Endothelial cell of umbilical vein (primary cell): ENCODE results near the gene LITAFD. TPM values are rescaled to one million over a fixed set of nuclear protein-coding genes. Genes with fewer than 3 reads are reported as not detected.

Source experiments
- BruUV-seq: library from RNA; stranded (reverse); fragments of 400-500 nt; replicated peaks from 2 replicates; lab custom pipeline; 2021; lab: Mats Ljungman, UMichigan
- CTCF ChIA-PET: fragments of 300-600, 350-600 bp; sonication (Branson Sonifier 250); formaldehyde crosslinking; loops from one replicate; lab custom pipeline; 2021; ENCODE audit warnings: antibody characterized with exemption, inconsistent platforms; lab: Charles Lee
- POLR2A ChIA-PET: fragments of 300-600, 350-600 bp; sonication (Branson Sonifier 250); formaldehyde crosslinking; loops from one replicate; lab custom pipeline; 2021; ENCODE audit warnings: antibody characterized with exemption, inconsistent platforms; lab: Charles Lee
- DNase-seq: peaks from one replicate; pipeline ENCODE4 v3.0.0-alpha.2; 2011; ENCODE audit warnings: low read depth, low spot score
- FAIRE-seq: peaks from 2 replicates; lab custom pipeline; 2011; peaks lifted over from hg19 to GRCh38; lab: Jason Lieb, UNC
- H2AFZ ChIP-seq: 2 replicates; pipeline ENCODE4 v1.6.0; 2012; ENCODE audit warnings: low read depth, low read length, control low read depth, inconsistent platforms
- H3K27ac ChIP-seq: 2 replicates; pipeline ENCODE4 v1.5.1; 2011; ENCODE audit warnings: low read depth, mild to moderate bottlenecking, control low read depth, low read length, moderate library complexity; ENCODE audit not compliant: insufficient read depth
- H3K27me3 ChIP-seq, 2 experiments: 2 replicates each; pipeline versions ENCODE4 v1.6.0 to v1.6.1; 2011; ENCODE audit warnings: low read length in 2 of 2, mixed read lengths in 1 of 2; ENCODE audit not compliant: control insufficient read depth in 2 of 2, insufficient read depth in 2 of 2
- H3K36me3 ChIP-seq, 2 experiments: 2 replicates in 1 of 2; 3 replicates in 1 of 2; pipeline ENCODE4 v1.5.1; 2011; ENCODE audit warnings: low read length in 2 of 2, mild to moderate bottlenecking in 1 of 2, moderate library complexity in 1 of 2; ENCODE audit not compliant: control insufficient read depth in 2 of 2, insufficient read depth in 2 of 2; ENCODE audit errors: extremely low read depth in 1 of 2
- H3K4me1 ChIP-seq: 3 replicates; pipeline ENCODE4 v1.5.1; 2011; ENCODE audit warnings: mild to moderate bottlenecking, low read length; ENCODE audit not compliant: control insufficient read depth, insufficient read depth; ENCODE audit errors: extremely low read depth
- H3K4me2 ChIP-seq: 2 replicates; pipeline ENCODE4 v1.6.1; 2011; ENCODE audit warnings: low read length, control low read depth, mixed read lengths; ENCODE audit not compliant: insufficient read depth
- H3K4me3 ChIP-seq, 3 experiments: fragments of 200-600 bp in 1 of 3; sonication (generic), shearing (Covaris generic) in 1 of 3; replicated peaks in 1 of 3; 2 replicates each; pipeline ENCODE4 v1.5.1; 2011 to 2016; ENCODE audit warnings: control low read depth in 3 of 3, low read length in 3 of 3, mild to moderate bottlenecking in 2 of 3, inconsistent platforms in 1 of 3, low read depth in 1 of 3, moderate library complexity in 1 of 3; ENCODE audit not compliant: insufficient read depth in 1 of 3
- H3K79me2 ChIP-seq: 2 replicates; pipeline ENCODE4 v1.6.0; 2012; ENCODE audit warnings: low read length, inconsistent platforms; ENCODE audit not compliant: control insufficient read depth, insufficient read depth
- H3K9ac ChIP-seq: replicated peaks from 2 replicates; pipeline ENCODE3; 2011; ENCODE audit warnings: low read length, control low read depth; ENCODE audit not compliant: insufficient read depth; ENCODE audit errors: extremely low read depth
- H3K9me1 ChIP-seq: replicated peaks from 3 replicates; pipeline ENCODE4 v1.6.0; 2011; ENCODE audit warnings: mild to moderate bottlenecking, low read length; ENCODE audit not compliant: control insufficient read depth, insufficient read depth; ENCODE audit errors: extremely low read depth
- H3K9me3 ChIP-seq: replicated peaks from 2 replicates; pipeline ENCODE4 v1.5.1; 2012; ENCODE audit warnings: low read length, inconsistent platforms; ENCODE audit not compliant: control insufficient read depth, insufficient read depth
- H4K20me1 ChIP-seq: replicated peaks from 2 replicates; pipeline ENCODE3; 2011; ENCODE audit warnings: mild to moderate bottlenecking, low read length; ENCODE audit not compliant: control insufficient read depth, insufficient read depth; ENCODE audit errors: extremely low read depth
- CTCF ChIP-seq, 2 donors: IDR thresholded peaks; 1 replicate in 1 of 2; 2 replicates in 1 of 2; pipeline ENCODE4 v1.5.1; 2011; ENCODE audit warnings: low read length in 2 of 2, mild to moderate bottlenecking in 2 of 2, moderate library complexity in 2 of 2, control low read depth in 1 of 2, inconsistent platforms in 1 of 2, low read depth in 1 of 2; ENCODE audit not compliant: insufficient read depth in 1 of 2; ENCODE audit errors: extremely low read depth in 1 of 2
- FOS ChIP-seq: IDR thresholded peaks from 2 replicates; pipeline ENCODE4 v1.6.1; 2011; ENCODE audit warnings: mild to moderate bottlenecking, low read length, moderate library complexity, borderline replicate concordance; ENCODE audit not compliant: insufficient read depth
- GATA2 ChIP-seq: IDR thresholded peaks from 2 replicates; pipeline ENCODE4 v1.7.0; 2011; ENCODE audit warnings: low read depth, mild to moderate bottlenecking, moderate library complexity, mixed read lengths, low read length; ENCODE audit not compliant: insufficient read length, insufficient read depth
- JUN ChIP-seq: IDR thresholded peaks from 2 replicates; pipeline ENCODE4 v1.6.1; 2011; ENCODE audit warnings: borderline replicate concordance, low read depth; ENCODE audit not compliant: insufficient read length, insufficient read depth
- MYC ChIP-seq: IDR thresholded peaks from one replicate; pipeline ENCODE4 v1.6.1; 2011; ENCODE audit warnings: mild to moderate bottlenecking, low read depth, low read length
- dilution Hi-C: fragments of 300-500 bp; cut with MboI; formaldehyde crosslinking; loops from one replicate; pipeline ENCODE4 v1.15.0; 2019; ENCODE audit warnings: low sequenced_read_pairs; ENCODE audit not compliant: extremely low pct_ligation_motif_present
- intact Hi-C: fragments of 100-400 bp; cut with micrococcal nuclease; formaldehyde crosslinking; loops from one replicate; pipeline ENCODE4 v1.10.0; 2022
- polyA plus RNA-seq, 4 experiments: library from polyadenylated mRNA; depleted of rRNA in 3 of 4; stranded (reverse) in 3 of 4; unstranded in 1 of 4; fragments of >200 nt; gene quantifications; 2 replicates each; pipeline versions ENCODE4 v1.2.1 to v1.2.3, GENCODE V29; 2011 to 2012; ENCODE audit warnings: missing spikeins in 1 of 4
- total RNA-seq: library from RNA; stranded (reverse); gene quantifications from 2 replicates; pipeline ENCODE4 v1.2.3, GENCODE V29; 2021

LITAFD gene
- total and polyA plus RNA-seq, 2 donors (not counting 3 experiments of a cell fraction or from before 2014, with no cell fraction given): not detected

DNA sequence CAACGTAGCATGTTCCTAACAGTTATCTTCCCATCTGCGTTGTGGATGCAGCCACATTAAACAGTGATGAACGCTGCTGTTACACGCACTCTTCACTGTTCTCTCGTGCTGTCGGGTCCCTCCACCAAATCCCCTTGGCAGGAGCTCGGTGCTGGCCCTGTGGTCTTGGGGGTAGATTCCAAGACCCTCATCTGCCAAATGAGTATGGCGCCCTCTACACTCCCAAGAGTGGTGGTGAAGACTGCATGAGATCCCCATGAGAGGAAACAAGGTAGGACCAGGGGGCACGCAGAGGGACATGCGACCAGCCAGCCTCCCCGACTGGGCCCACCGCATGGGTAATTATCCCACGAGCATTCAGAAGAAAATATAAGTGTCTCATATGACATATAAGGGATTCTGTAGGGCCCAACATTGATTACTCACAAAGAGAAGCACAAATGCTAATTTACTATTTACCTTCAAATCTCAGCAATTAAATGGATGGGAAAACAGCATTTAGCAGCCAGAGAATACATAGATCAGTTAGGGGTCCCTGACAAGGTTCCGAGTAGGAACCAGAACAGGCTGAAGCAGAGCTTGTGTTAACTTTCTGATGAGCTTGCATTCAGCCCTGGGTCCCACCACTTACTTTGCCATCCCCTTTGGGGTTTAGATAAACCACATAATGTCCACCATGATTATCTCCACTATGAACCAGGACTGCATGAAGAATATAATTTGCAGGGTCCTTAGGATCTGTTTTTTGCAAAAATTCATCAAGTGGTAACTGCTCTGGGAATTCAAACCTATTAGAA, 23.8 kb downstream of the LITAFD start:
- peaks cover 7% of the 10 kb centered on the region for H3K79me2 ChIP-seq
- H3K27me3 ChIP-seq: no peaks in the 10 kb centered on the region
- H3K36me3 ChIP-seq: peaks cover 47 to 50% of the 10 kb centered on the region in 2 experiments
- FAIRE-seq: no peak
- no peak overlapping the region for H3K4me3 ChIP-seq
- dilution Hi-C loops (no loop called here), intact Hi-C loops (loop anchor here (1.0 to 5.0 kb wide), 4 partner anchors 102 to 1276 kb away; partner anchors contain the start of genes GRIN2A and HAPSTR1)
- no peak for DNase-seq
- H3K9me3 ChIP-seq: no peaks in the 10 kb centered on the region
- ChIA-PET POLR2A (no interaction called here), CTCF (interaction anchor here (0.5 to 1.6 kb wide), 4 partner anchors 9 to 232 kb away, joined by 3 to 8 read pairs (median 3); no protein-coding TSS in a partner anchor)
- H3K27ac ChIP-seq: no peak overlapping the region
- BruUV-seq: no TSS peak
- H3K9ac ChIP-seq: no peak overlapping the region
- no peak for TF ChIP-seq JUN
- no peak for TF ChIP-seq GATA2
- no peak for TF ChIP-seq MYC
- TF ChIP-seq CTCF (IDR thresholded peaks at IDR 0.05; ENCODE audit: extremely low read depth in 1 of 2, insufficient read depth in 1 of 2, low read depth in 1 of 2, low read length in 2 of 2): peak in 1 of 2 donors; percentile 19
- no peak for TF ChIP-seq FOS
- no peak overlapping the region for H2AFZ ChIP-seq
- H4K20me1 ChIP-seq: no peaks in the 10 kb centered on the region
- no peak overlapping the region for H3K4me2 ChIP-seq
- no peaks in the 10 kb centered on the region for H3K4me1 ChIP-seq
- H3K9me1 ChIP-seq: no peaks in the 10 kb centered on the region
